Measurements from ENCODE around the gene EMC9.
A peak's percentile ranks its signal among the peaks of the same experiment; 100 is the strongest.

The EMC9 gene, protein sequence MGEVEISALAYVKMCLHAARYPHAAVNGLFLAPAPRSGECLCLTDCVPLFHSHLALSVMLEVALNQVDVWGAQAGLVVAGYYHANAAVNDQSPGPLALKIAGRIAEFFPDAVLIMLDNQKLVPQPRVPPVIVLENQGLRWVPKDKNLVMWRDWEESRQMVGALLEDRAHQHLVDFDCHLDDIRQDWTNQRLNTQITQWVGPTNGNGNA

DNA sequence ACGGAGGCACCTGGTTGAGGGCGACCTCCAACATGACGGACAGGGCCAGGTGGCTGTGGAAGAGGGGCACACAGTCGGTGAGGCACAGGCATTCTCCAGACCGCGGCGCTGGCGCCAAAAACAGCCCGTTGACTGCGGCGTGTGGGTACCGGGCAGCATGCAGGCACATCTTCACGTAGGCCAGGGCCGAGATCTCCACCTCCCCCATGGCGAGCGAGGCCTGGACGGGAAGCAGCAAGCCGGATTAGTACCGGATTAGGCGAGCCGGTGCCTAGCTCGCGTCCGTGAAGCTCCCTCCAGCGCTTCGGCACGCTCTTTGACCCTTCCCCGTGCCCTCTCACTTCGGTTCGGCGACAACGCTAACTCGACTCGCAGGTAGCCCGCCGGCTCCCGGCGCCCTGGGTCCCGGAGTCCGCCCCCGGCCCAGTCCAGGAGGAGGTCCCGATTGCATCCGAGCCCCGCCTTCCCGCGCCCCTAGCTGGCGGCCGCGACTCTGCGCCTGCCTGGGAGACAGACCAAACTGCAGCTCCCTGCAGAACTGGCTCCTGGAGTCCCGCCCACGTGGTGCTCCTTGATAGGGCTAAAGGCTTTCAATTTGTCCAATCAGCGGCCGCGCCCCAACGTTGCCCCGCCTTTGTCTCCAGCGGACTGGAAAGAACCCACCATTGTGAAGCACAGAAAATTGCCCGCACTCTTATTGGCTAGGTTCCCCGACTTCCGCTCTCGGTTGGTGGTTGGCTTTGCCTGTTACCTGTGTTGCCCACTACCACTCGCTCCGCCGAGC, at the start of gene EMC9:
Gene EMC9 (minus strand): TSS at position 495 of the 784 bp plus-strand sequence. CDS start 287 bp downstream, at position 208.
- DNase-seq, result peak; percentile 99

DNA sequence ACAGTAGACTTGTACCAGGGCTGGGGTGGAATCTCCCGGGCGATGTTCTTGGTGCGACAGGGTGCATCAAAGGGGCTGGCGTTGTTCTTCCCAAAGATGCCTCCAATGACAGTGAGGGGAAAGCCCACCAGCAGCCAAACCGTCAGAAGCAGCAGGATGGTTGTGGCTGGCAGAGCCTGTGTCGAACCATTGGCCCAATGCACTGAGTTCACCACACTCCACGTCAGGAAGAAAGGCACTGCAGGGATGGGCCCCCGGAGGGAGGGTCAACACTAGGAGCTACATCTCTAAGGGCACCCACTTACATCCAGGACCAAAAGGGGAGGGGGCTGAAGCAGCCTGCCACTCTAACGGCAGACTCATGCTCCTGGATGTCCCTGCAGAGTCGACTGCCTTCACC, 49.0 kb upstream of the EMC9 start:
- no peak for DNase-seq

DNA sequence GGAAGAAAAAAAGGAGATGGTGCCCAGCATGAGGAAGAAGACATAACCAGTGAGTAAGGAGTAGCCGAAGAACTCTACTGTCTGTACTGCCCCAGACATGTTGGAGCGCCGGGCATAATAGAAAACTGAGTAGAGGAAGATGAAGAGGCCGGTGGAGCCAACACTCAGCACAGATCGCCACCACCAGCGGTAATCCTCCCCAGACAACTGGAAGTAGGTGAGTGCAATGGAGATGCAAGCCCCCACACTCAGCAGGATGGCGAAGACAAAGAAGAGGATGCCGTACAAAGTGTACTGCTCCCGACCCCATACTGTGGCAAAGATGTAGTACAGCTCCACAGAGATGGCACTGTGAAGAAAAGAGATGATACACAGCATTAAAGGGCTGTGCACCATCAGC, 48.1 kb upstream of the EMC9 start:
- DNase-seq, result no peak

GRCh38 chr14:24189059-24189375, 47.6 kb upstream of the EMC9 start:
- no peak for DNase-seq

GRCh38 chr14:24188251-24189058, 47.1 kb upstream of the EMC9 start, which contains the start of gene IPO4:
IPO4 (minus strand) TSS chr14:24188816; CDS start chr14:24188787, 29 bp downstream.
- DNase-seq, result peak; percentile 97

DNA sequence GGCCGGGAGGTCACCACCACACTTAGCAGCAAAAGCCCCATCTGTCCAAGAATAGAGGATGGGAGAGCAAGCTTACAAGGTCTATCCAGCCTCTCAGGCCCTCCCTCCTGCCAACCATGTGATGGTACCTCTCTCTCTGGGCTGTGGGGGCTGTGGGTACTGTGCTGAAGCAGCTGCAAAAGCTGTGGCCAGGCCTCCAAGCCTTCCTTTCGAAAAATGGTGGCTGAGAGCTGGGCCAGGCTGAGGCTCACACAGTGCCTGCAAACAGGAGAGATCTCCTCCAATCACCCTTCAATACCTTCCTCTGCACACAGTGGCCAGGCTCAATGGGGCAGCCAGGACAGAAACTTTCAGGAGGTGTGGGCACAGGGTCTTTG, 46.1 kb upstream of the EMC9 start:
- no peak for DNase-seq

GRCh38 chr14:24186831-24187538, 45.6 kb upstream of the EMC9 start:
- no peak for DNase-seq

- DNase-seq, result no peak
Observed at GRCh38 chr14:24185741-24186140, 44.4 kb upstream of the EMC9 start.

GRCh38 chr14:24185026-24185425, 43.6 kb upstream of the EMC9 start:
- DNase-seq, result no peak

DNA sequence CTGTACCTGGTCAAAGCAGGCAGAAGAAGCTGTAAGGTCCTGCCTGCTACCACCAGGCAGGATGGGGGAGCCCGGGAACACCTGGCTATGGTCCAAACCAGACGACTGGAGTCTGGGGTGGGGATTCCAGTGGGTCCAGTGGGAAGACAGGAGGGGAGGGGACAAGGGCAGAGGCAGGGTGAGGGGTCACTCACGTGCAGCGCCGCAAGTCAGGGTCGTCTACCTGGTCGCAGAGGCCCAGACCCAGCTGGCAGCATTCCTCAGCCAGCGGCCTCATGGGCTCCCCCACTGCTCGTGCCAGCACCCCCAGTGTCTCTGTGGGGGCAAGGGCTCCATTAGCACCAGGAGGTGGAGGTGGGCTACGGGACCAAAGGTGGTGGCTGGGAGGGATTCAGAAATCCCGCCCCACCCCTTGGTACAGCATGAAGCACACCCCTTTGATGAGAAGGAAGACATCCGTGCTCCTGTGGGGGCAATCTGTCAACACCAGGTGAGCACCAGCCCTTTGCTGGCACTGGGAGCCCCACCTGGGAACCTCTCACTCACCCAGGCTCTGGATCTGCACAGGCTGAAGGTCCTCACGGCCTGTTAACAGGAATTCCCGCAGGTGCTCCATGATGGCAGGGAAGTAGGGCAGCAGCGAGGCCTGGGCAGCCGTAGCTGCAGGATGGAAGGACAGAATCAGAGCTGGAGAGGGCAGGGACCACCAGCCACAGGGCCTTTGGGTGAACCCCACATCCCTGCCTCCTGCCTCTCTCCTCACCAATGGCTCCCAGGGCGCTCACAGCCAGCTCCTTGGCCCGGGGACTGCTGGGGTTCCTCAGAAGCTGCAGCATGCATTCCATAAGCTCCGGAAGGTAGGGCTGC, 42.9 kb upstream of the EMC9 start:
- DNase-seq, result no peak

DNA sequence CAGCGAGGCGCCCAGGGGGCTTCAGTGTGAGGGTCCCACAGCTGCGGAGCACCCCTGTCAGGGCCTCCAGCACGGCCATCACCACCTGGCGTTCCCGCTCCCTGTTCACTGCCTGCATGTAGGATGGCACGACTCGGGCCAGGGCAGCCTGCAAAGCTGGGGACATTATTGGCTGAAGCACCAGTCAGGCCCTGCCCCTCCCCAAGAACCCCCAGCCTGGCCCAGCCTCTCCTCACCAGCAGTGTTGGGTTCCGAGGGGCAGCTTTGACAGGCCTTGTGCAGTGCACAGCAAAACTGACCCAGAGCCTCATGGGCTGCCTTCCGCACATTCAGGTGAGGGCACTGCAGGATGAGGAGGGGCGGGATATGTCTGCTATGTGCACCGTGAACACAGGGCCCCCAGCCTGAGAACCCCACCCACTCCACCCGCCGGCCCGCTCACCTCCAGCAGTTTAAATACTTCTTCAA, 41.7 kb upstream of the EMC9 start:
- DNase-seq, result no peak

- no peak for DNase-seq
Observed at GRCh38 chr14:24182110-24182882, 40.9 kb upstream of the EMC9 start.

DNA sequence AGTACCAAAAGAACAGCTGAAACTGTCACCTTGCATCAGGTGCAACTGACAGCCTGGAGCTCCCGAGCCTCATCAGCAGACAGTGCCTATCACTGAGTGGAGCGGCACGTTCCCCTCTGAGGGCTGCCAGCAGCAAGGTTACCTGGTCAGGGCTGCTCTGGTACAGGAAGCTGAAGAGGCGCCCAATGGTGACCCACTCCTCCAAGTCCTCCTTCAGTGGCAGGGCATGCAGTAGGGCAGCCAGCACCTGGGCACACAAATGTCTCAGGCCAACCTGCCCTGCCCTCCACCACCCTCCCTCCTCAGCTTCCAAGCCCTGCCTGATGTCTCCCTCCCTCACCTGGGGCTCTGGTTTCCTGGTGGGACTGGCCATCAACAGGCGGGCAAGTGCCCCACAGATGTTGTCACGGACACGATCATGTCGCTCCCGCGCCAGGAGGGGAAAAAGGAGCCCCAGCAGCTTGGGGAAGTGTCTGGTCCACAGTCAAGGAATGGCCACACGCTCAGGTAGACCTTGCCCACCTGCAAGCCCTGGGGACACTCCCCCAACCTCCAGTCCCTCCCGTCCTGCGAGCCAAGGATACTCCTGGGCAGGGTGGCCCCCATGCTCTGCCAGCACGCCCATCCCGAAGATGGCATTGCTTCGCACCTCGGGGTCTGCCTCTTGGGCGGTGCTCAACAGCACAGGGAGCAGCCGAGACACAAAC, 40.1 kb upstream of the EMC9 start:
- no peak for DNase-seq

DNA sequence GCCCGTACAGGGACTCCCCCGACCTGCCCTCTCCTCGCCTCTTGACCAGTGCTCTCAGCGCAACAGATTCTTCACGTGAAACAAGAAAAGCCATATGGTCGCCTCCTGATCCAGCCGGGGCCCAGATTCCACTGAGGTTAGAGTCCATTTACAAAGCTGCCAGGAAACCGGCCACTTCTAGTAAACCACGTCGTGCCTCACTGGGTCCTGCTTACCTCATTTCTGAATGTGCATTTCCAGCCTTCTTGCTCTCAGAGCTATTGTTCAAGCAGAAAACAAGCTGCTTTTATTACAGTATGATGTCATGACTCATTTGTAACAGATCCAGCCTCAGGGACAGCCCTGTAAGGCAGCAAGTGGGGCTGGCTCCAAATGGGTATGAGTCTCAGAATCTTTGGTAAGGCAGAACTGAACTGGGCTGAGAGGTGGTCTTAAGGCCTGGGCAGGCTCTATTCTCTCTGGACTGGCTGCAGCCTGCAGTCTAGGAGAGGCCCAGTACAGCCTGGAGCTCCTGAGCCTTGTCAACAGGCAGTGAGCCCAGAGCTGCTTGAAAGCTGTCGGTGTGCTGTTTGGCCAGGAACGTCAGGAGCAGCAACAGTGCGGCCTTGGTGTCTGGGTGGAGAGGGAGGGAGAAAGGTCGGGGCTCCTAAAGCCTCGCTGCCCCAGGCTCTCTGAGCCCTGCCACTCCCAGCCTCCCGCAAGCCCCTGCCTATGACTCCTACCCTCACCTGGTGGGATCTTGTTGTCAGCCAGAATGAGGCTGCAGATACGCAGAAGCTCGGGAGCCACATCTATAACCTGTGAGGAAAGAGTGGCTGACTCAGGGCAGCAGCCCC, 38.8 kb upstream of the EMC9 start:
- DNase-seq, result no peak

DNA sequence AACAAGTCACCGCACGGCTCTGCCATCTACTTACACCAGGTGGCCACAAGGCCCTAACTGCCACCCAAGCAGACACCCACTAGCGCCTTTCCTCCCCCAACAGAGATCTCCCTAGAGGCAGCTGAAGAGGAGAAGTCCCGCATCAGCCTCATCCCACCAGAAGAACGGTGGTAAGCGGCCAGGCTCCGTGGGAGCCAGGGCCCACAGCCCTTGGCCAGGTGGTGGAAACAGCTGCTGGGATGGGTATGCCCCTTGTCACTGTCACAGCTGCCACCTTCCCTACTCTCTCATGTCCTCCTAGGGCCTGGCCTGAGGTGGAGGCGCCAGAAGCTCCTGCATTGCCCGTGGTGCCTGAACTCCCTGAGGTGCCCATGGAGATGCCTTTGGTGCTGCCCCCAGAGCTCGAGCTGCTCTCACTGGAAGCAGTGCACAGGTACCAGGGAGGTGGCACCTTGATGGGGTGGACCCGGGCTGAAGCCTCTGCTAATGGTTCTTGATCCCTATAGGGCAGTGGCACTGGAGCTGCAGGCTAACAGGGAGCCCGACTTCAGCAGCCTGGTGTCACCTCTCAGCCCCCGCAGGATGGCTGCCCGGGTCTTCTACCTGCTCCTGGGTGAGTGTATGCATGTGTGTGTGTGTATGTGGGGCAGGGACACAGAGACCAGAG, 38.0 kb upstream of the EMC9 start:
- no peak for DNase-seq

DNA sequence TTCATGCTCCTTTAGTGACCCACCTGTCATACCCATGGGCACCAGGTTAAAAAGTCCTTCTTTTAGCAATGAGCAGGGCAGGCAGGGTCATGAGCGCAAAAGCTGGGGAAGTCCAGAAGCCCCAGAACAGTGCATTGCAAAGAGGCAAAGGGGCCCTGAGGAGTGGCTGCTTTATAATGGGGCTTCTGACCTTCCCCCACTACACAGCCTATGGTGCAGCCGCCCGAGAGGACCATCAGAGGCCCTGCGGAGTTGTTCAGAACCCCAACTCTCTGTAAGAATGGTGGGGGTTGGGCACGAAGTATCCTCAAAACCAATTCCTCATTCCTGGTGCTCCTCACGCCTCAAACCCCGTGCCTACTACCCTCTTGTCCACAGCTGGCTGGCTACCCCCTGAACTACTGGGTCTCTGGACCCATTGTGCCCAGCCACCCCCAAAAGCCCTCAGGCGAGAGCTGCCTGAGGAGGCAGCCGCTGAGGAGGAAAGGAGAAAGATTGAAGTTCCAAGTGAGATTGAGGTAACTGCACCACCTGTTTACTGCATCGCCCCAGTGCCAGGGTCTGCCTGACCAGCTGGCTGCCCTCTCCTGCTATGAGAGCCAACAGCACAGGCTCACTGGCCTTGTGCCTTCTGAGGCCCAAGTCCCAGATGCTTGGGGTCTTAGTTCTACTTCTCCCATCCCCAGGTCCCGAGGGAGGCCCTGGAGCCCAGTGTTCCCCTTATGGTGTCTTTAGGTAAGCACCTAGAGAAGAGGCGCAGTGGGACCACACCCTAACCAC, 37.2 kb upstream of the EMC9 start:
- DNase-seq, result no peak

GRCh38 chr14:24177891-24178290, 36.5 kb upstream of the EMC9 start:
- no peak for DNase-seq

All from CD4-positive, alpha-beta T cell treated with Interleukin-12 subunit alpha and Interleukin-12 subunit beta, for 1 hour (primary cell).